HepG2 (cell line): Measurements from ENCODE around the gene RIOK3. TPM values are rescaled to one million over a fixed set of nuclear protein-coding genes. Genes with fewer than 3 reads are reported as not detected.

Experiments used
- HNRNPLL ChIP-seq: fragments of 200-400 bp; formaldehyde crosslinking; IDR thresholded peaks from 2 replicates; pipeline ENCODE4 v1.6.1; 2017; ENCODE audit warnings: mild to moderate bottlenecking, low read depth, low read length; ENCODE audit not compliant: poor library complexity, severe bottlenecking
- MAF1 ChIP-seq: sonication (generic); formaldehyde crosslinking; IDR thresholded peaks from 2 replicates; pipeline ENCODE4 v1.5.0; 2020; ENCODE audit warnings: missing genetic modification reagents, borderline replicate concordance
- MATR3 ChIP-seq: sonication (generic); formaldehyde crosslinking; IDR thresholded peaks from 2 replicates; pipeline ENCODE4 v1.4.0; 2020; ENCODE audit warnings: missing genetic modification reagents
- NFATC3 ChIP-seq: sonication (generic); formaldehyde crosslinking; IDR thresholded peaks from 2 replicates; pipeline ENCODE4 v1.5.1; 2020; ENCODE audit warnings: mild to moderate bottlenecking, missing genetic modification reagents
- NR3C1 ChIP-seq: sonication (generic); formaldehyde crosslinking; IDR thresholded peaks from 2 replicates; pipeline ENCODE4 v1.4.0; 2020; ENCODE audit warnings: missing genetic modification reagents
- PRPF4 ChIP-seq: fragments of 200-400 bp; formaldehyde crosslinking; IDR thresholded peaks from 2 replicates; pipeline ENCODE4 v1.6.1; 2016; ENCODE audit warnings: low read length, low read depth; ENCODE audit not compliant: poor library complexity, severe bottlenecking
- STAT5B ChIP-seq: sonication (generic); formaldehyde crosslinking; IDR thresholded peaks from 2 replicates; pipeline ENCODE4 v1.4.0; 2020; ENCODE audit warnings: missing genetic modification reagents
- ZFAT ChIP-seq: sonication (generic); formaldehyde crosslinking; conservative IDR thresholded peaks from 2 replicates; pipeline ENCODE4 v1.8.1; 2023; ENCODE audit warnings: missing genetic modification reagents, inconsistent platforms
- ZFP41 ChIP-seq: sonication (generic); formaldehyde crosslinking; IDR thresholded peaks from 2 replicates; pipeline ENCODE4 v1.4.0; 2020; ENCODE audit warnings: mild to moderate bottlenecking, missing genetic modification reagents, borderline replicate concordance
- ZNF44 ChIP-seq: sonication (generic); formaldehyde crosslinking; IDR thresholded peaks from 2 replicates; pipeline ENCODE4 v1.5.1; 2020; ENCODE audit warnings: mild to moderate bottlenecking, missing genetic modification reagents
- ZNF569 ChIP-seq: sonication (generic); formaldehyde crosslinking; IDR thresholded peaks from 2 replicates; pipeline ENCODE4 v1.5.0; 2020; ENCODE audit warnings: mild to moderate bottlenecking, missing genetic modification reagents, moderate library complexity, borderline replicate concordance
- ZNF652 ChIP-seq: IDR thresholded peaks from 2 replicates; pipeline ENCODE4 v1.6.1; 2016; ENCODE audit warnings: low read depth, borderline replicate concordance
- ZNF777 ChIP-seq: sonication (generic); formaldehyde crosslinking; IDR thresholded peaks from 2 replicates; pipeline ENCODE4 v1.4.0; 2020; ENCODE audit warnings: missing genetic modification reagents
- polyA plus RNA-seq, 8 experiments: library from polyadenylated mRNA; depleted of rRNA in 3 of 8; stranded (reverse) in 7 of 8; unstranded in 1 of 8; fragments of >200 nt; fragmentation: Illumina TruSeq in 4 of 8; extraction: Trizol in 4 of 8; gene quantifications; 2 replicates each; pipeline versions ENCODE4 v1.2.1 to v1.2.3, GENCODE V29; 2011 to 2016; ENCODE audit warnings: low read depth in 4 of 8, missing spikeins in 1 of 8, mixed read lengths in 1 of 8; ENCODE audit not compliant: insufficient read depth in 1 of 8
- total RNA-seq, 5 experiments: library from RNA; depleted of rRNA; stranded (reverse); fragments of >200 nt; fragmentation: Illumina TruSeq; extraction: Trizol; gene quantifications; 2 replicates each; pipeline ENCODE4 v1.2.3, GENCODE V29; 2016; ENCODE audit warnings: low read depth in 1 of 5
- TF ChIP-seq, protein P1 (sequence below): sonication (generic); formaldehyde crosslinking; IDR thresholded peaks from 2 replicates; pipeline ENCODE4 v1.4.0; 2020; ENCODE audit warnings: mild to moderate bottlenecking, missing genetic modification reagents, borderline replicate concordance
- TF ChIP-seq, protein P2 (sequence below): sonication (generic); formaldehyde crosslinking; IDR thresholded peaks from 2 replicates; pipeline ENCODE4 v1.5.0; 2020; ENCODE audit warnings: mild to moderate bottlenecking, missing genetic modification reagents, borderline replicate concordance
- TF ChIP-seq, protein P3 (sequence below): sonication (generic); formaldehyde crosslinking; IDR thresholded peaks from 2 replicates; pipeline ENCODE4 v1.4.0; 2020; ENCODE audit warnings: missing genetic modification reagents
- TF ChIP-seq, protein P4 (sequence below): IDR thresholded peaks from 2 replicates; pipeline ENCODE4 v1.6.1; 2012; ENCODE audit warnings: low read depth, low read length, improper control_type of control experiment

Gene RIOK3
- total and polyA plus RNA-seq, 2 of the 13 experiments (the other 11 are each of a cell fraction or from before 2014, with no cell fraction given), result 26.7 to 36.0 TPM

DNA sequence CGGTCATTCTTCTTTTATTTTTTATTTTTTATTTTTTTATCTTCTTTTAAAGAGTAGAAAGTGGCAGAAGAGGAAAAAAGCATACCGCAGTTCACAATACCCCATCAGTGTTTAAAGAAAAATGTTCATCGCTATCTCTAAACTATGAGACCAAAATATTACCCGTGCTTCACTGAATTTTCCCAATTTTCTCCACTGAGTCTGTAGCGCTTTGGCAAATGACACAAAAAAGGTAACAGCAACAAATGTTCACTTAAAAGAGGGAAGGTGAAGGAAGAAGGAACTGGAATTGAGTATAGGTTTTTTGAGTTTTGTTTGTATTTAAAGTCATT, 15.1 kb upstream of the RIOK3 start (continued):
- TF ChIP-seq, protein P1, sequence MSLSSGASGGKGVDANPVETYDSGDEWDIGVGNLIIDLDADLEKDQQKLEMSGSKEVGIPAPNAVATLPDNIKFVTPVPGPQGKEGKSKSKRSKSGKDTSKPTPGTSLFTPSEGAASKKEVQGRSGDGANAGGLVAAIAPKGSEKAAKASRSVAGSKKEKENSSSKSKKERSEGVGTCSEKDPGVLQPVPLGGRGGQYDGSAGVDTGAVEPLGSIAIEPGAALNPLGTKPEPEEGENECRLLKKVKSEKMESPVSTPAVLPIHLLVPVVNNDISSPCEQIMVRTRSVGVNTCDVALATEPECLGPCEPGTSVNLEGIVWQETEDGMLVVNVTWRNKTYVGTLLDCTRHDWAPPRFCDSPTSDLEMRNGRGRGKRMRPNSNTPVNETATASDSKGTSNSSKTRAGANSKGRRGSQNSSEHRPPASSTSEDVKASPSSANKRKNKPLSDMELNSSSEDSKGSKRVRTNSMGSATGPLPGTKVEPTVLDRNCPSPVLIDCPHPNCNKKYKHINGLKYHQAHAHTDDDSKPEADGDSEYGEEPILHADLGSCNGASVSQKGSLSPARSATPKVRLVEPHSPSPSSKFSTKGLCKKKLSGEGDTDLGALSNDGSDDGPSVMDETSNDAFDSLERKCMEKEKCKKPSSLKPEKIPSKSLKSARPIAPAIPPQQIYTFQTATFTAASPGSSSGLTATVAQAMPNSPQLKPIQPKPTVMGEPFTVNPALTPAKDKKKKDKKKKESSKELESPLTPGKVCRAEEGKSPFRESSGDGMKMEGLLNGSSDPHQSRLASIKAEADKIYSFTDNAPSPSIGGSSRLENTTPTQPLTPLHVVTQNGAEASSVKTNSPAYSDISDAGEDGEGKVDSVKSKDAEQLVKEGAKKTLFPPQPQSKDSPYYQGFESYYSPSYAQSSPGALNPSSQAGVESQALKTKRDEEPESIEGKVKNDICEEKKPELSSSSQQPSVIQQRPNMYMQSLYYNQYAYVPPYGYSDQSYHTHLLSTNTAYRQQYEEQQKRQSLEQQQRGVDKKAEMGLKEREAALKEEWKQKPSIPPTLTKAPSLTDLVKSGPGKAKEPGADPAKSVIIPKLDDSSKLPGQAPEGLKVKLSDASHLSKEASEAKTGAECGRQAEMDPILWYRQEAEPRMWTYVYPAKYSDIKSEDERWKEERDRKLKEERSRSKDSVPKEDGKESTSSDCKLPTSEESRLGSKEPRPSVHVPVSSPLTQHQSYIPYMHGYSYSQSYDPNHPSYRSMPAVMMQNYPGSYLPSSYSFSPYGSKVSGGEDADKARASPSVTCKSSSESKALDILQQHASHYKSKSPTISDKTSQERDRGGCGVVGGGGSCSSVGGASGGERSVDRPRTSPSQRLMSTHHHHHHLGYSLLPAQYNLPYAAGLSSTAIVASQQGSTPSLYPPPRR, result no peak
- TF ChIP-seq ZNF652 (CRISPR knock-in tag) (no peak), NFATC3 (CRISPR knock-in tag) (no peak), STAT5B (CRISPR knock-in tag) (no peak), MATR3 (CRISPR knock-in tag) (no peak), ZNF777 (CRISPR knock-in tag) (0 out of 2 replicates have a peak, but pooled peaks have one; percentile 0), NR3C1 (CRISPR knock-in tag) (no peak), ZNF569 (no peak), PRPF4 (no peak), HNRNPLL (no peak), ZFAT (CRISPR knock-in tag) (no peak), ZFP41 (CRISPR knock-in tag) (no peak), MAF1 (CRISPR knock-in tag) (no peak), ZNF44 (CRISPR knock-in tag) (no peak)
- TF ChIP-seq, protein P2, sequence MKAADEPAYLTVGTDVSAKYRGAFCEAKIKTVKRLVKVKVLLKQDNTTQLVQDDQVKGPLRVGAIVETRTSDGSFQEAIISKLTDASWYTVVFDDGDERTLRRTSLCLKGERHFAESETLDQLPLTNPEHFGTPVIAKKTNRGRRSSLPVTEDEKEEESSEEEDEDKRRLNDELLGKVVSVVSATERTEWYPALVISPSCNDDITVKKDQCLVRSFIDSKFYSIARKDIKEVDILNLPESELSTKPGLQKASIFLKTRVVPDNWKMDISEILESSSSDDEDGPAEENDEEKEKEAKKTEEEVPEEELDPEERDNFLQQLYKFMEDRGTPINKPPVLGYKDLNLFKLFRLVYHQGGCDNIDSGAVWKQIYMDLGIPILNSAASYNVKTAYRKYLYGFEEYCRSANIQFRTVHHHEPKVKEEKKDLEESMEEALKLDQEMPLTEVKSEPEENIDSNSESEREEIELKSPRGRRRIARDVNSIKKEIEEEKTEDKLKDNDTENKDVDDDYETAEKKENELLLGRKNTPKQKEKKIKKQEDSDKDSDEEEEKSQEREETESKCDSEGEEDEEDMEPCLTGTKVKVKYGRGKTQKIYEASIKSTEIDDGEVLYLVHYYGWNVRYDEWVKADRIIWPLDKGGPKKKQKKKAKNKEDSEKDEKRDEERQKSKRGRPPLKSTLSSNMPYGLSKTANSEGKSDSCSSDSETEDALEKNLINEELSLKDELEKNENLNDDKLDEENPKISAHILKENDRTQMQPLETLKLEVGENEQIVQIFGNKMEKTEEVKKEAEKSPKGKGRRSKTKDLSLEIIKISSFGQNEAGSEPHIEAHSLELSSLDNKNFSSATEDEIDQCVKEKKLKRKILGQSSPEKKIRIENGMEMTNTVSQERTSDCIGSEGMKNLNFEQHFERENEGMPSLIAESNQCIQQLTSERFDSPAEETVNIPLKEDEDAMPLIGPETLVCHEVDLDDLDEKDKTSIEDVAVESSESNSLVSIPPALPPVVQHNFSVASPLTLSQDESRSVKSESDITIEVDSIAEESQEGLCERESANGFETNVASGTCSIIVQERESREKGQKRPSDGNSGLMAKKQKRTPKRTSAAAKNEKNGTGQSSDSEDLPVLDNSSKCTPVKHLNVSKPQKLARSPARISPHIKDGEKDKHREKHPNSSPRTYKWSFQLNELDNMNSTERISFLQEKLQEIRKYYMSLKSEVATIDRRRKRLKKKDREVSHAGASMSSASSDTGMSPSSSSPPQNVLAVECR (CRISPR knock-in tag), result no peak
- TF ChIP-seq, protein P3, sequence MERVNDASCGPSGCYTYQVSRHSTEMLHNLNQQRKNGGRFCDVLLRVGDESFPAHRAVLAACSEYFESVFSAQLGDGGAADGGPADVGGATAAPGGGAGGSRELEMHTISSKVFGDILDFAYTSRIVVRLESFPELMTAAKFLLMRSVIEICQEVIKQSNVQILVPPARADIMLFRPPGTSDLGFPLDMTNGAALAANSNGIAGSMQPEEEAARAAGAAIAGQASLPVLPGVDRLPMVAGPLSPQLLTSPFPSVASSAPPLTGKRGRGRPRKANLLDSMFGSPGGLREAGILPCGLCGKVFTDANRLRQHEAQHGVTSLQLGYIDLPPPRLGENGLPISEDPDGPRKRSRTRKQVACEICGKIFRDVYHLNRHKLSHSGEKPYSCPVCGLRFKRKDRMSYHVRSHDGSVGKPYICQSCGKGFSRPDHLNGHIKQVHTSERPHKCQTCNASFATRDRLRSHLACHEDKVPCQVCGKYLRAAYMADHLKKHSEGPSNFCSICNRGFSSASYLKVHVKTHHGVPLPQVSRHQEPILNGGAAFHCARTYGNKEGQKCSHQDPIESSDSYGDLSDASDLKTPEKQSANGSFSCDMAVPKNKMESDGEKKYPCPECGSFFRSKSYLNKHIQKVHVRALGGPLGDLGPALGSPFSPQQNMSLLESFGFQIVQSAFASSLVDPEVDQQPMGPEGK (CRISPR knock-in tag), result 0 out of 2 replicates have a peak, but pooled peaks have one; percentile 5
- TF ChIP-seq, protein P4, sequence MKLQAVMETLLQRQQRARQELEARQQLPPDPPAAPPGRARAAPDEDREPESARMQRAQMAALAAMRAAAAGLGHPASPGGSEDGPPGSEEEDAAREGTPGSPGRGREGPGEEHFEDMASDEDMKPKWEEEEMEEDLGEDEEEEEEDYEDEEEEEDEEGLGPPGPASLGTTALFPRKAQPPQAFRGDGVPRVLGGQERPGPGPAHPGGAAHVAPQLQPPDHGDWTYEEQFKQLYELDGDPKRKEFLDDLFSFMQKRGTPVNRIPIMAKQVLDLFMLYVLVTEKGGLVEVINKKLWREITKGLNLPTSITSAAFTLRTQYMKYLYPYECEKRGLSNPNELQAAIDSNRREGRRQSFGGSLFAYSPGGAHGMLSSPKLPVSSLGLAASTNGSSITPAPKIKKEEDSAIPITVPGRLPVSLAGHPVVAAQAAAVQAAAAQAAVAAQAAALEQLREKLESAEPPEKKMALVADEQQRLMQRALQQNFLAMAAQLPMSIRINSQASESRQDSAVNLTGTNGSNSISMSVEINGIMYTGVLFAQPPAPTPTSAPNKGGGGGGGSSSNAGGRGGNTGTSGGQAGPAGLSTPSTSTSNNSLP, result no peak
